ENCODE results near the gene OLFML2A.
"Not testable (repeated sequence)": the region's sequence is repeated elsewhere in the genome, so short reads cannot be mapped to it uniquely, and the experiment has no call there.

OLFML2A gene

GRCh38 chr9:124771021-124771866 is 5.7 kb upstream of the OLFML2A start, which contains the start of gene NR6A1:
TSS of gene NR6A1 (minus strand) at chr9:124771311.
- peak within 1 kb of the TSS; percentile 41 for H3K27ac ChIP-seq (ENCODE audit: poor library complexity, severe bottlenecking)
- H3K9me3 ChIP-seq (ENCODE audit: severe bottlenecking) = no peaks in the 10 kb centered on the region
- DNase-seq (ENCODE audit: low spot score) = peak; percentile 96
- no peaks in the 10 kb centered on the region for H3K36me3 ChIP-seq (ENCODE audit: low read depth)
- TF ChIP-seq CTCF (IDR thresholded peaks at IDR 0.05; ENCODE audit: poor library complexity, severe bottlenecking) = no peak
- peaks cover 15% of the 10 kb centered on the region for H3K4me1 ChIP-seq (ENCODE audit: insufficient read depth, poor library complexity, severe bottlenecking)
- peak within 1 kb of the TSS; percentile 93 for H3K4me3 ChIP-seq (ENCODE audit: severe bottlenecking)
- peak; percentile 80 for ATAC-seq (ENCODE audit: low read depth)
- H3K27me3 ChIP-seq (ENCODE audit: insufficient read depth, poor library complexity, severe bottlenecking) = no peaks in the 10 kb centered on the region

DNA sequence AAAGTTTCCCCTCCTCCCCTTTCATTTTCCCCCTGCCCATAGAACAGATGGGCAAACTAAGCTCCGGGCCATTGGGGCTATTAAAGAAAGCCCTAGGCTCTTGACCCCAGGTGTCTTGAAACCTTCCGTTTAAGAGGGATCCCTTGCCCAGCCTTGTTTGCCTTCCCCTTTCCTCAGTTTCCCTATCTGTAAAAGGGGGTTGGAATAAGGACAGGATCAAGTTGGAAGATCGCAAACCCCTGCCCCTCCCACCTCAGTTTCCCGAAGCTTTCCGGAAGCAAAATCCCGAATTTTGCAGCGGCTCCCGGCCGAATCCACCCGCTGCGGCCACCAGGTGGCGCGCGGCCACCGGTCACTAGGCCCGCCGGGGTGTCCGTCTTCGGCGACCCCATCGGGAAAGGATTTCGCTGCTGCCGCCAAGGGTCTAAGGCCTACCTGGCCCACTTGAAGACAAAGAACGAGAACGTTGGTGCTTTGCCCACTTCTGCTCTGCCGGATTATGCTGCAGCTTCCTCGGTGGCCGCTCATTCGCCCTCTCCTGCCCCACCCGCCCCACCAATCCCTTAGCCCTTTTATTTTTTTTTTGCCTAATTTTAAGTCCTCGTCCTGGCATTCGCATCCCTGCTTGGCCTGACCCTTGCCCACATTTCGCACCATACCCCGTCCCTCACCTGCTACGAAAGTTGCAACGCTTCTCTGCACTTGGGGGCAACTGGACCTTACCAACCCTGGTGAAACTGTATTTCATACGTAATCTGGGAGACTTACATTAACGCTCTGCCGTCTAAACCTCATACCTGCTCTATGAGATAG is 4.9 kb upstream of the OLFML2A start:
- ATAC-seq (ENCODE audit: low read depth) = no peak
- Histone ChIP-seq H3K4me3 (ENCODE audit: severe bottlenecking) (peak overlapping the region; percentile 93), H3K4me1 (ENCODE audit: insufficient read depth, poor library complexity, severe bottlenecking) (peaks cover 15% of the 10 kb centered on the region), H3K27ac (ENCODE audit: poor library complexity, severe bottlenecking) (peak overlapping the region; percentile 41), H3K36me3 (ENCODE audit: low read depth) (no peaks in the 10 kb centered on the region), H3K27me3 (ENCODE audit: insufficient read depth, poor library complexity, severe bottlenecking) (no peaks in the 10 kb centered on the region), H3K9me3 (ENCODE audit: severe bottlenecking) (no peaks in the 10 kb centered on the region)
- DNase-seq (ENCODE audit: low spot score) = no peak
- peak; percentile 96 for TF ChIP-seq CTCF (IDR thresholded peaks at IDR 0.05; ENCODE audit: poor library complexity, severe bottlenecking)

GRCh38 chr9:124772877-124773276 is 4.1 kb upstream of the OLFML2A start:
- peaks cover 10% of the 10 kb centered on the region for H3K4me1 ChIP-seq (ENCODE audit: insufficient read depth, poor library complexity, severe bottlenecking)
- ATAC-seq (ENCODE audit: low read depth); H3K27me3 ChIP-seq (ENCODE audit: insufficient read depth, poor library complexity, severe bottlenecking); H3K4me3 ChIP-seq (ENCODE audit: severe bottlenecking); H3K36me3 ChIP-seq (ENCODE audit: low read depth); DNase-seq (ENCODE audit: low spot score); H3K27ac ChIP-seq (ENCODE audit: poor library complexity, severe bottlenecking); H3K9me3 ChIP-seq (ENCODE audit: severe bottlenecking): not testable (repeated sequence)

GRCh38 chr9:124773473-124774128 is 3.3 kb upstream of the OLFML2A start:
- ATAC-seq (ENCODE audit: low read depth) = no peak
- TF ChIP-seq CTCF (IDR thresholded peaks at IDR 0.05; ENCODE audit: poor library complexity, severe bottlenecking) = no peak

More at GRCh38 chr9:124773473-124774128, 3.3 kb upstream of the OLFML2A start:
- H3K36me3 ChIP-seq (ENCODE audit: low read depth) = no peaks in the 10 kb centered on the region
- H3K27ac ChIP-seq (ENCODE audit: poor library complexity, severe bottlenecking) = no peak overlapping the region
- H3K27me3 ChIP-seq (ENCODE audit: insufficient read depth, poor library complexity, severe bottlenecking) = no peaks in the 10 kb centered on the region
- H3K4me1 ChIP-seq (ENCODE audit: insufficient read depth, poor library complexity, severe bottlenecking) = peaks cover 3% of the 10 kb centered on the region
- H3K4me3 ChIP-seq (ENCODE audit: severe bottlenecking) = no peak overlapping the region
- H3K9me3 ChIP-seq (ENCODE audit: severe bottlenecking) = no peaks in the 10 kb centered on the region
- DNase-seq (ENCODE audit: low spot score) = no peak
